Upper lobe of left lung (tissue), 4 donors: ENCODE results near the gene BFSP2.

ENCODE experiments used
- EP300 ChIP-seq, 4 donors: sonication (generic); formaldehyde crosslinking; IDR thresholded peaks; one replicate each; pipeline ENCODE4 v1.5.1; 2017; ENCODE audit warnings: antibody characterized with exemption in 4 of 4, control low read depth in 2 of 4
- POLR2A ChIP-seq, 4 donors: fragments of 450-650 bp; IDR thresholded peaks; one replicate each; pipeline ENCODE4 v1.5.1; 2016 to 2017; ENCODE audit warnings: antibody characterized with exemption in 4 of 4, mild to moderate bottlenecking in 2 of 4
- POLR2AphosphoS5 ChIP-seq, 2 donors: sonication (generic); formaldehyde crosslinking; IDR thresholded peaks; one replicate each; pipeline ENCODE4 v1.5.1; 2017; ENCODE audit warnings: antibody characterized with exemption in 2 of 2
- TF ChIP-seq, protein P1 (sequence below), 6 experiments: fragments of 450-650 bp in 4 of 6; fragments of 200-600 bp in 2 of 6; sonication (generic) in 2 of 6; IDR thresholded peaks; one replicate each; pipeline ENCODE4 v1.5.1; 2016 to 2019; ENCODE audit warnings: antibody characterized with exemption in 6 of 6

DNA sequence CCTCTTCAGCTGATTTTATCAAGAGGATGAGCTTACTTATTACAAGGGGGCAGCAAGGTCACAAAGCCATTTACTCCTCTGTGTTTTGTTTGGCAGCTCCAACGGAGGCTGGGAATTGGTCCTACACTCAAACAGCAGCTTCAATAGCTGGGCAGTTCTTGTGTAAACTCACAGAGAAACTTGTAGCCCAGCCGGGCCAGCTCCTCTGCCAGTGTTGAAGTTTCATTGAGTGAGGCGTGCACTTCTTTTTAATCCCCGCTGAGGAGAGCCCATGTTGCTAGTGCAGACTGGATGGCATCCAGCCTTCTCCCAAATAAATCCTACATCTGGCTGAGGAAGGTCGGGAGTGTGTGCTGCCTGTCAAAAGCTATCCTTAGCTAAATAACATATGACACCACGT lies 59.5 kb downstream of the BFSP2 start:
- no peak for TF ChIP-seq POLR2AphosphoS5 (IDR thresholded peaks at IDR 0.05)
- TF ChIP-seq, protein P1, sequence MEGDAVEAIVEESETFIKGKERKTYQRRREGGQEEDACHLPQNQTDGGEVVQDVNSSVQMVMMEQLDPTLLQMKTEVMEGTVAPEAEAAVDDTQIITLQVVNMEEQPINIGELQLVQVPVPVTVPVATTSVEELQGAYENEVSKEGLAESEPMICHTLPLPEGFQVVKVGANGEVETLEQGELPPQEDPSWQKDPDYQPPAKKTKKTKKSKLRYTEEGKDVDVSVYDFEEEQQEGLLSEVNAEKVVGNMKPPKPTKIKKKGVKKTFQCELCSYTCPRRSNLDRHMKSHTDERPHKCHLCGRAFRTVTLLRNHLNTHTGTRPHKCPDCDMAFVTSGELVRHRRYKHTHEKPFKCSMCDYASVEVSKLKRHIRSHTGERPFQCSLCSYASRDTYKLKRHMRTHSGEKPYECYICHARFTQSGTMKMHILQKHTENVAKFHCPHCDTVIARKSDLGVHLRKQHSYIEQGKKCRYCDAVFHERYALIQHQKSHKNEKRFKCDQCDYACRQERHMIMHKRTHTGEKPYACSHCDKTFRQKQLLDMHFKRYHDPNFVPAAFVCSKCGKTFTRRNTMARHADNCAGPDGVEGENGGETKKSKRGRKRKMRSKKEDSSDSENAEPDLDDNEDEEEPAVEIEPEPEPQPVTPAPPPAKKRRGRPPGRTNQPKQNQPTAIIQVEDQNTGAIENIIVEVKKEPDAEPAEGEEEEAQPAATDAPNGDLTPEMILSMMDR (IDR thresholded peaks at IDR 0.05), result no peak
- TF ChIP-seq POLR2A (IDR thresholded peaks at IDR 0.05), result no peak
- TF ChIP-seq EP300 (IDR thresholded peaks at IDR 0.05), result no peak
